A549 (cell line): Measurements from ENCODE around the gene GCC2. TPM values are rescaled to one million over a fixed set of nuclear protein-coding genes. Genes with fewer than 3 reads are reported as not detected.

Source experiments
- ATAC-seq, 2 experiments: fragments of 200-7000 bp in 1 of 2; fragments of >200 bp in 1 of 2; cut with Nextera tagmentation in 1 of 2; cut with Tn5 transposase in 1 of 2; 3 replicates each; pipeline versions ENCODE4 v1.8.0 to v1.9.1; 2018 to 2020; ENCODE audit warnings: mild to moderate bottlenecking in 1 of 2, moderate library complexity in 1 of 2
- CTCF ChIA-PET: fragments of 300-600 bp; sonication (Branson Sonifier 250); formaldehyde crosslinking; extraction: SDS; loops from one replicate; lab custom pipeline; 2021; ENCODE audit warnings: antibody characterized with exemption, inconsistent platforms; lab: Yijun Ruan, JAX
- POLR2A ChIA-PET: fragments of 350-600 bp; formaldehyde crosslinking; extraction: SDS; loops from one replicate; lab custom pipeline; 2021; ENCODE audit warnings: antibody characterized with exemption, inconsistent platforms; lab: Yijun Ruan, JAX
- DNase-seq, 2 experiments: peaks; one replicate each; pipeline versions ENCODE4 v3.0.0 to v3.0.0-alpha.2; 2011 to 2016; ENCODE audit warnings: low read depth in 1 of 2, low spot score in 1 of 2
- FAIRE-seq: peaks from 2 replicates; lab custom pipeline; 2011; peaks lifted over from hg19 to GRCh38; lab: Jason Lieb, UNC
- H3K27ac ChIP-seq, 2 experiments: fragments of >200 bp; sonication (Bioruptor Twin); formaldehyde crosslinking; 3 replicates each; pipeline ENCODE4 v1.5.1; 2016 to 2017
- H3K4me1 ChIP-seq: fragments of >200 bp; sonication (Bioruptor Twin); formaldehyde crosslinking; 3 replicates; pipeline ENCODE4 v1.6.1; 2016
- H3K4me2 ChIP-seq: fragments of >200 bp; sonication (Bioruptor Twin); formaldehyde crosslinking; 3 replicates; pipeline ENCODE4 v1.6.1; 2016
- H3K4me3 ChIP-seq: fragments of >200 bp; sonication (Bioruptor Twin); formaldehyde crosslinking; 3 replicates; pipeline ENCODE4 v1.5.1; 2016
- H3K9me3 ChIP-seq: fragments of >200 bp; sonication (Bioruptor Twin); formaldehyde crosslinking; 3 replicates; pipeline ENCODE4 v1.6.1; 2016
- ATOH8 ChIP-seq: fragments of 250-450 bp; sonication (Bioruptor Pico); IDR thresholded peaks from 2 replicates; pipeline ENCODE4 v1.5.0; 2020; ENCODE audit warnings: low read depth, mild to moderate bottlenecking, moderate library complexity
- CBX2 ChIP-seq: fragments of 200-600 bp; sonication (generic); IDR thresholded peaks from 2 replicates; pipeline ENCODE4 v1.6.1; 2016; ENCODE audit warnings: low read depth, mild to moderate bottlenecking, borderline replicate concordance
- CEBPB ChIP-seq, 2 experiments: fragments of >200 bp in 1 of 2; sonication (Bioruptor Twin) in 1 of 2; formaldehyde crosslinking in 1 of 2; IDR thresholded peaks; 2 replicates each; pipeline ENCODE4 v1.6.1; 2012 to 2016
- ELK1 ChIP-seq: fragments of 150-350 bp; IDR thresholded peaks from 2 replicates; pipeline ENCODE4 v1.6.1; 2014; ENCODE audit warnings: low read depth, mild to moderate bottlenecking, low read length
- ESRRA ChIP-seq: fragments of 150-350 bp; IDR thresholded peaks from 2 replicates; pipeline ENCODE4 v1.6.1; 2014; ENCODE audit warnings: mild to moderate bottlenecking, low read length, borderline replicate concordance
- GATA3 ChIP-seq: IDR thresholded peaks from 2 replicates; pipeline ENCODE4 v1.6.1; 2012; ENCODE audit warnings: borderline replicate concordance
- HES2 ChIP-seq: fragments of >200 bp; sonication (Bioruptor Twin); formaldehyde crosslinking; IDR thresholded peaks from 2 replicates; pipeline ENCODE4 v1.6.1; 2016
- HEYL ChIP-seq: fragments of 250-450 bp; sonication (Bioruptor Pico); IDR thresholded peaks from 2 replicates; pipeline ENCODE4 v1.8.0; 2021; ENCODE audit warnings: mild to moderate bottlenecking, moderate library complexity
- HOXB5 ChIP-seq: fragments of 250-450 bp; sonication (Bioruptor Pico); IDR thresholded peaks from 2 replicates; pipeline ENCODE4 v1.5.0; 2020; ENCODE audit warnings: mild to moderate bottlenecking, moderate library complexity
- KDM1A ChIP-seq: fragments of 200-600 bp; sonication (generic); IDR thresholded peaks from 2 replicates; pipeline ENCODE4 v1.6.1; 2016; ENCODE audit warnings: low read depth, mild to moderate bottlenecking
- NFE2L2 ChIP-seq: fragments of 150-350 bp; conservative IDR thresholded peaks from 2 replicates; pipeline ENCODE4 v1.6.1; 2014; ENCODE audit warnings: low read length
- NPAS2 ChIP-seq: fragments of 250-450 bp; sonication (Bioruptor Pico); IDR thresholded peaks from 2 replicates; pipeline ENCODE4 v1.8.0; 2022; ENCODE audit warnings: mild to moderate bottlenecking, moderate library complexity, borderline replicate concordance
- PHF8 ChIP-seq: fragments of 200-600 bp; sonication (generic); IDR thresholded peaks from 2 replicates; pipeline ENCODE4 v1.6.1; 2016; ENCODE audit warnings: low read depth, mild to moderate bottlenecking, antibody characterized with exemption, moderate library complexity, borderline replicate concordance
- POLR2AphosphoS2 ChIP-seq: conservative IDR thresholded peaks from 2 replicates; pipeline ENCODE4 v1.6.1; 2012; ENCODE audit warnings: low read length, improper control_type of control experiment, inconsistent platforms
- RNF2 ChIP-seq: fragments of 200-600 bp; sonication (generic); IDR thresholded peaks from 2 replicates; pipeline ENCODE4 v1.6.1; 2016; ENCODE audit warnings: low read depth, mild to moderate bottlenecking, antibody characterized with exemption, moderate library complexity, borderline replicate concordance
- ZNF302 ChIP-seq: fragments of 250-450 bp; sonication (Bioruptor Pico); IDR thresholded peaks from 2 replicates; pipeline ENCODE4 v1.9.0; 2021; ENCODE audit warnings: inconsistent platforms, mild to moderate bottlenecking, moderate library complexity
- WGBS: methylation state at CpG from one replicate; pipeline ENCODE4 v1.1.6; 2017; ENCODE audit errors: missing lambda C conversion rate; 5-methylcytosine and 5-hydroxymethylcytosine counted together
- polyA plus RNA-seq, 4 experiments: library from polyadenylated mRNA; depleted of rRNA in 3 of 4; stranded (reverse); fragments of >200 nt; fragmentation: RNase III in 1 of 4; extraction: RNeasy Plus Mini Kit Qiagen cat#74134 plus additional on column Dnase treatment in 1 of 4; gene quantifications; 2 replicates in 3 of 4; 3 replicates in 1 of 4; pipeline ENCODE4 v1.2.3, GENCODE V29; 2011 to 2017

GCC2 gene
- polyA plus RNA-seq, 2 of the 4 experiments (the other 2 are of a cell fraction), result 13.6 to 30.1 TPM

- CTCF ChIA-PET, result no interaction called here
- Histone ChIP-seq H3K4me2 (no peak overlapping the region), H3K4me1 (peaks cover 14% of the 10 kb centered on the region), H3K27ac (peak overlapping the region; percentile 41 to 58; a peak in 5 of 6 replicates), H3K9me3 (no peaks in the 10 kb centered on the region), H3K4me3 (no peak overlapping the region)
- DNase-seq (peak in 1 of 2 experiments; percentile 23), FAIRE-seq (no peak), ATAC-seq (no peak)
- WGBS, result 100% methylated on average over 1 of the region's 1 CpG
- POLR2A ChIA-PET, result no interaction called here
- TF ChIP-seq GATA3, result no peak
- no peak for TF ChIP-seq ATOH8 (CRISPR knock-in tag)
- no peak for TF ChIP-seq HOXB5 (CRISPR knock-in tag)
- TF ChIP-seq ESRRA, result no peak
- TF ChIP-seq HES2, result no peak
- no peak for TF ChIP-seq HEYL (CRISPR knock-in tag)
- TF ChIP-seq RNF2, result no peak
- TF ChIP-seq CEBPB (IDR thresholded peaks at IDR 0.05), result no peak
- TF ChIP-seq NFE2L2, result no peak
- TF ChIP-seq PHF8, result no peak
- TF ChIP-seq ELK1, result no peak
- TF ChIP-seq NPAS2 (CRISPR knock-in tag), result no peak
- TF ChIP-seq POLR2AphosphoS2, result no peak
- TF ChIP-seq, all 56 proteins: peak for 0
Measured at GRCh38 chr2:108444941-108445840, 3.8 kb upstream of the GCC2 start.

GRCh38 chr2:108446703-108447102 is 2.3 kb upstream of the GCC2 start:
- Histone ChIP-seq H3K27ac (no peak overlapping the region), H3K4me3 (no peak overlapping the region), H3K4me2 (no peak overlapping the region), H3K4me1 (peaks cover 24% of the 10 kb centered on the region), H3K9me3 (no peaks in the 10 kb centered on the region)
- ChIA-PET CTCF (interaction anchor here (0.7 to 1.6 kb wide), 3 partner anchors 97 to 137 kb away, joined by 3 to 5 read pairs (median 4); no protein-coding TSS in a partner anchor), POLR2A (no interaction called here)
- DNase-seq (no peak), FAIRE-seq (no peak), ATAC-seq (no peak)
- 95% methylated on average over 2 of the region's 2 CpGs for WGBS
- no peak for TF ChIP-seq CEBPB (IDR thresholded peaks at IDR 0.05)
- TF ChIP-seq, all 56 proteins: peak for 0

GRCh38 chr2:108447947-108448677 is 894 bp upstream of the GCC2 start:
- no peak for FAIRE-seq
- POLR2A ChIA-PET, result interaction anchor here (0.7 to 2.3 kb wide), 10 partner anchors 8 to 146 kb away, joined by 3 to 11 read pairs (median 6); partner anchors contain the start of gene LIMS1
- 36% methylated on average over 23 of the region's 23 CpGs for WGBS
- peak in 1 of 2 experiments; percentile 8 for DNase-seq
- H3K4me1 ChIP-seq, result peaks cover 24% of the 10 kb centered on the region
- peak overlapping the region; percentile 95 for H3K4me2 ChIP-seq
- no peaks in the 10 kb centered on the region for H3K9me3 ChIP-seq
- peak overlapping the region; percentile 98 for H3K4me3 ChIP-seq
- CTCF ChIA-PET, result interaction anchor here (0.8 to 1.6 kb wide), 4 partner anchors 15 to 136 kb away, joined by 3 to 6 read pairs (median 4); no protein-coding TSS in a partner anchor
- no peak for TF ChIP-seq CBX2
- peak; percentile 98 for TF ChIP-seq KDM1A
- no peak for TF ChIP-seq ZNF302 (CRISPR knock-in tag)
- peak overlapping the region; percentile 96 to 99 for H3K27ac ChIP-seq
- no peak; a peak in 1 of 6 replicates for ATAC-seq
